Measurements from ENCODE around the gene THOC2. TPM values are rescaled to one million over a fixed set of nuclear protein-coding genes. Genes with fewer than 3 reads are reported as not detected.
"Not testable (repeated sequence)": the region's sequence is repeated elsewhere in the genome, so short reads cannot be mapped to it uniquely, and the experiment has no call there.

THOC2 gene
- total and polyA plus RNA-seq, 10 of the 15 experiments (the other 5 are each of a cell fraction or from before 2014, with no cell fraction given): 64.8 to 136 (median 75.1) TPM

DNA sequence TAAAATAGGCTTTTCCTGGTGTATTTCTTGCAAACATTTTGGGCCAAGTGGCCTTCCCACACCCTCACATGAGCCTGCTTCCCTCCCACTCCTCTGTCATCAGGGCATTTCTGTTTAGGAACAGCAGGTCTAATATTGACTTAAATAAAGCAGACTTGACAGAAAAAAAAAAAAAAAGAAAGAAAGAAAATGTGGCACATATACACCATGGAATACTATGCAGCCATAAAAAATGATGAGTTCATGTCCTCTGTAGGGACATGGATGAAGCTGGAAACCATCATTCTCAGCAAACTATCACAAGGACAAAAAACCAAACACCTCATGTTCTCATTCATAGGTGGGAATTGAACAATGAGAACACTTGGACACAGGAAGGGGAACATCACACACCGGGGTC is 2.3 kb upstream of the THOC2 start:
- FAIRE-seq; H3K4me3 ChIP-seq; H3K36me3 ChIP-seq (ENCODE audit: control insufficient read depth in 2 of 2, insufficient read depth in 2 of 2, low read length in 1 of 2); DNase-seq (ENCODE audit: low read depth, low spot score); H3K27ac ChIP-seq (ENCODE audit: control insufficient read depth, insufficient read depth); BruUV-seq (replicated peaks); H3K9me3 ChIP-seq (replicated peaks; ENCODE audit: control insufficient read depth, insufficient read depth, low read length); H3K9ac ChIP-seq (ENCODE audit: control insufficient read depth, insufficient read depth, low read length); H3K4me2 ChIP-seq (ENCODE audit: control insufficient read depth, insufficient read depth); intact Hi-C loops (cut with micrococcal nuclease; ENCODE audit: unreplicated experiment); H4K20me1 ChIP-seq (ENCODE audit: control insufficient read depth, insufficient read depth); ATAC-seq; H3K27me3 ChIP-seq (replicated peaks in 1 of 2; ENCODE audit: control insufficient read depth in 2 of 2, insufficient read depth in 2 of 2, low read length in 1 of 2); H3K4me1 ChIP-seq (ENCODE audit: control insufficient read depth, insufficient read depth, low read length); RAD21 ChIA-PET (ENCODE audit: unreplicated experiment); SMC1A ChIA-PET (ENCODE audit: uncharacterized antibody, unreplicated experiment); in situ Hi-C loops (cut with MboI); H2AFZ ChIP-seq (ENCODE audit: control insufficient read depth, low read depth, low read length): not testable (repeated sequence)
- ChIA-PET CTCF (interaction anchor here (1.4 kb wide), 1 partner anchor 43 kb away, joined by 3 read pairs; no protein-coding TSS in a partner anchor), POLR2A (interaction anchor here (0.6 kb wide), 1 partner anchor 105 kb away, joined by 3 read pairs; no protein-coding TSS in a partner anchor)
- WGBS (ENCODE audit: insufficient coverage, insufficient replicate concordance, low lambda C conversion rate, missing lambda C conversion rate): no CpG with 5 or more reads among the region's 1 CpG
- peaks cover 30% of the 10 kb centered on the region for H3K79me2 ChIP-seq (ENCODE audit: control insufficient read depth, insufficient read depth, low read length)

DNA sequence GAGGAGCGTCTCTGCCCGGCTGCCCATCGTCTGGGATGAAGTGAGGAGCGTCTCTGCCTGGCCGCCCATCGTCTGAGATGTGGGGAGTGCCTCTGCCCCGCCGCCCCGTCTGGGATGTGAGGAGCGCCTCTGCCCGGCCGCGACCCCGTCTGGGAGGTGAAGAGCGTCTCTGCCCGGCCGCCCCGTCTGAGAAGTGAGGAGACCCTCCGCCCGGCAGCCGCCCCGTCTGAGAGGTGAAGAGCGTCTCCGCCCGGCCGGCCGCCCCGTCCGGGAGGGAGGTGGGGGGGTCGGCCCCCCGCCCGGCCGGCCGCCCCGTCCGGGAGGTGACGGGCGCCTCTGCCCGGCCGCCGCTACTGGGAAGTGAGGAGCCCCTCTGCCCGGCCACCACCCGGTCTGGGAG is 1.2 kb upstream of the THOC2 start:
- H4K20me1 ChIP-seq (ENCODE audit: control insufficient read depth, insufficient read depth); POLR2A ChIA-PET; SMC1A ChIA-PET (ENCODE audit: uncharacterized antibody, unreplicated experiment); H3K4me1 ChIP-seq (ENCODE audit: control insufficient read depth, insufficient read depth, low read length); FAIRE-seq; H3K27ac ChIP-seq (ENCODE audit: control insufficient read depth, insufficient read depth); ATAC-seq; BruUV-seq (replicated peaks); H3K4me3 ChIP-seq; DNase-seq (ENCODE audit: low read depth, low spot score); in situ Hi-C loops (cut with MboI); RAD21 ChIA-PET (ENCODE audit: unreplicated experiment); H3K36me3 ChIP-seq (ENCODE audit: control insufficient read depth in 2 of 2, insufficient read depth in 2 of 2, low read length in 1 of 2); CTCF ChIA-PET; H3K9me3 ChIP-seq (replicated peaks; ENCODE audit: control insufficient read depth, insufficient read depth, low read length); H3K27me3 ChIP-seq (replicated peaks in 1 of 2; ENCODE audit: control insufficient read depth in 2 of 2, insufficient read depth in 2 of 2, low read length in 1 of 2); intact Hi-C loops (cut with micrococcal nuclease; ENCODE audit: unreplicated experiment); H2AFZ ChIP-seq (ENCODE audit: control insufficient read depth, low read depth, low read length); H3K4me2 ChIP-seq (ENCODE audit: control insufficient read depth, insufficient read depth); H3K9ac ChIP-seq (ENCODE audit: control insufficient read depth, insufficient read depth, low read length): not testable (repeated sequence)
- 92% methylated on average over 7 of the region's 43 CpGs for WGBS (ENCODE audit: insufficient coverage, insufficient replicate concordance, low lambda C conversion rate, missing lambda C conversion rate)
- peaks cover 40% of the 10 kb centered on the region for H3K79me2 ChIP-seq (ENCODE audit: control insufficient read depth, insufficient read depth, low read length)

Data from GM12878 (cell line).